ENCODE data around the gene ITGBL1.

- TF ChIP-seq CTCF (IDR thresholded peaks at IDR 0.05; ENCODE audit: low read depth, low read length) = no peak
- no peak for TF ChIP-seq POLR2A (IDR thresholded peaks at IDR 0.05; ENCODE audit: extremely low read depth, insufficient read length)
Measured at GRCh38 chr13:101487438-101487830, 35.0 kb downstream of the ITGBL1 start.
